ENCODE measurements around the gene FBN3. TPM values are rescaled to one million over a fixed set of nuclear protein-coding genes. Genes with fewer than 3 reads are reported as not detected.

FBN3 gene
- total RNA-seq, 1 donor from 2014 or later: 4.2 TPM

DNA sequence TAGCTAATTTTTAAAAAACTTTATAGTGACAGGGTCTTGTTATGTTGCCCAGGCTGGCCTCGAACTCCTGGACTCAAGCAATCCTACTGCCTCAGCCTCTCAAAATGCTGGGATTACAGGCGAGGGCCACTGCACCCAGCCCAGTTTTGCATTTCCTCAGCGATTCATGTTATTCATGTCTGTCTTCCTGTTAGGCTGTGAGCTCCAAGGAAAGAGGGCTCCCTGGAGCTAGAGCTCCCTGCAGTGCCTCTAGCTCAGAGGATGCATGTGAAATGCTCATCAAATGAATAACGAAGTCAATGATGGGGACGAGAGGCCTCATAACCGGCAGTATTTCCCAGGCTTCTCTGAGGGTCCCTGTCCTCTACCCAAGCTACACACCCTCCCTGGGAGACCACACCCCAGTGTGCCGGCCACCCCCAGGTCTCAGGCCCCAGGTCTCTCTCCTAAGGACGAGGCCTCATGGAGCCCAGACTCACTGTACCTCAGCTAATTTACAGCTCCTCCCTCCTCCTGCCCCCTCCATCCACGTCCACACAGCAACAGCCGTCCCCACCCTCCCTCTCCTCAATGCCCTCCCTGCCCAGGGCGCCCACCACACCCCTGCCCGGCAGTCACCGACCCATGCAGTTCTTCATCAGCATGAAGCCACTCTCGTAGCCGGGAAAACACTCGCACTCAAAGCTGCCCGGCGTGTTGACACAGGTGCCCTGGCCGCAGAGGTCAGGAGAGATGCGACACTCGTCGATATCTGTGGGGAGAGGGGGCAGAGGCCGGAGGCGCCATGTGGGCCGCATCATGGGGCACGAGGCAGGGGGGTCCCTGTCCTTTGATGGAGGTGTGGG, 28.5 kb downstream of the FBN3 start:
- H3K4me3 ChIP-seq (ENCODE audit: low read length in 3 of 3): no peak overlapping the region
- no peaks in the 10 kb centered on the region for H3K27me3 ChIP-seq (ENCODE audit: control insufficient read depth in 3 of 3, insufficient read depth in 3 of 3, low read length in 3 of 3)
- H3K9ac ChIP-seq (ENCODE audit: low read depth in 1 of 3, low read length in 3 of 3): no peak overlapping the region
- no peak overlapping the region for H3K27ac ChIP-seq (ENCODE audit: low read depth, low read length)
- H3K36me3 ChIP-seq (ENCODE audit: control insufficient read depth in 3 of 3, insufficient read depth in 3 of 3, low read length in 3 of 3): no peaks in the 10 kb centered on the region
- H3K4me1 ChIP-seq (ENCODE audit: control insufficient read depth in 3 of 3, insufficient read depth in 3 of 3, low read length in 3 of 3): no peaks in the 10 kb centered on the region
- H3K9me3 ChIP-seq (ENCODE audit: control insufficient read depth in 3 of 3, low read length in 3 of 3): peaks cover 0 to 4% (median 0%) of the 10 kb centered on the region in 3 donors

DNA sequence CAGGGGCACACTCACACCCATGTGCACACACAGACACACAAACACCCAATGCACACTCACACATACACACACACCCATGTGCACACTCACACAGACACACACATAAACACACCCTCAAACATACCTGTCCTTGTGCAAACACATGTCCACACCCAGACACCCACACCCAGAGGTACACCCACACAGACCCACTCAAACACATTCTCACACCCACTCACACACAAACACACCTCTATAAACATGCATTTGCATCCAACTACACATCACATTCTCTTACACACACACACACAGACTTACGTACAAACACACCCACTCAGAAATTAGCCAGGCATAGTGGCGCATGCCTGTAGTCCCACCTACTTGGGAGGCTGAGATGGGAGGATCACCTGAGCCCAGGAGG, 31.4 kb downstream of the FBN3 start:
- peaks cover 0 to 4% (median 0%) of the 10 kb centered on the region in 3 donors for H3K9me3 ChIP-seq (ENCODE audit: control insufficient read depth in 3 of 3, low read length in 3 of 3)
- H3K27me3 ChIP-seq (ENCODE audit: control insufficient read depth in 3 of 3, insufficient read depth in 3 of 3, low read length in 3 of 3): no peaks in the 10 kb centered on the region
- no peak overlapping the region for H3K9ac ChIP-seq (ENCODE audit: low read depth in 1 of 3, low read length in 3 of 3)
- no peaks in the 10 kb centered on the region for H3K36me3 ChIP-seq (ENCODE audit: control insufficient read depth in 3 of 3, insufficient read depth in 3 of 3, low read length in 3 of 3)
- H3K27ac ChIP-seq (ENCODE audit: low read depth, low read length): no peak overlapping the region
- H3K4me3 ChIP-seq (ENCODE audit: low read length in 3 of 3): no peak overlapping the region
- H3K4me1 ChIP-seq (ENCODE audit: control insufficient read depth in 3 of 3, insufficient read depth in 3 of 3, low read length in 3 of 3): no peaks in the 10 kb centered on the region

DNA sequence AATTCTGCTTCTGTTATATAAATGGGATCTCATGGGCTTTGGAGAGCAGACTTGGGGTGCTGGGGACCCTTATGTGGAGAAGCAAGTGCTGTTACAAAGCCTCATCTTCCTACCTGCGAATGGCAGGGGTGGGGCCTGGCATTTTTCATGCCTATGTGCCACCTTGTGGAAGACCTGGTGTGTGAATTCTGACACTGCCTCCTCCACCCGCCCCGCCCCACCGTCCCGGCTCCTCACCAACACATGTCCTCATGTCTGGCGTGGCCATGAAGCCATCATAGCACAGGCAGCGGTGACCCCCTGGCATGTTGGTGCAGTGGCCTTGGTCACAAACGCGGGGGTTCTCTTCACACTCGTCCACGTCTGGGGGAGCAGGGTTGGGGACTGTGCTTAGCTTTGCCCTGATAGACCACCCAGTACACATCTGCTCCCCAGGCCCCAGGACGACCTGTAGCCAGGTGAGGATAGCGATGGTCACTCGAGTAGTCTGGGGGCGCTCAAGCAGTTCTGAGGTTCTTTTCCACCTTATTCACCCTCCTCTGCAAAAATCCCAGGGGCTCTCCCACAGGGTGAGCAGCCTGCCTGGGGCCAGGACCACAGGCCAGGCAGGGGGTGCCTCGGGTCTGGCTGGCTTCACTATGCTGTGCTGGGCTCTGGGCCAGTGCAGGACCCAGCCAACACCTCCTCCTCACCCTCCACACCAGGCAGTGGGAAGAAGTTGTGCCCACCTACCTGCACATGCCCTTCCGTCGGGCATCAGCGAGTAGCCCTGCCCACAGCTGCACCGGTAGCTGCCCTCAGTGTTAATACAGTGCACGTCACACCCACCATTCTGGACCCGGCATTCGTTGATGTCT, 32.7 kb downstream of the FBN3 start:
- peaks cover 0 to 4% (median 0%) of the 10 kb centered on the region in 3 donors for H3K9me3 ChIP-seq (ENCODE audit: control insufficient read depth in 3 of 3, low read length in 3 of 3)
- no peak overlapping the region for H3K4me3 ChIP-seq (ENCODE audit: low read length in 3 of 3)
- no peaks in the 10 kb centered on the region for H3K36me3 ChIP-seq (ENCODE audit: control insufficient read depth in 3 of 3, insufficient read depth in 3 of 3, low read length in 3 of 3)
- H3K4me1 ChIP-seq (ENCODE audit: control insufficient read depth in 3 of 3, insufficient read depth in 3 of 3, low read length in 3 of 3): no peaks in the 10 kb centered on the region
- no peak overlapping the region for H3K9ac ChIP-seq (ENCODE audit: low read depth in 1 of 3, low read length in 3 of 3)
- H3K27me3 ChIP-seq (ENCODE audit: control insufficient read depth in 3 of 3, insufficient read depth in 3 of 3, low read length in 3 of 3): no peaks in the 10 kb centered on the region
- H3K27ac ChIP-seq (ENCODE audit: low read depth, low read length): no peak overlapping the region

DNA sequence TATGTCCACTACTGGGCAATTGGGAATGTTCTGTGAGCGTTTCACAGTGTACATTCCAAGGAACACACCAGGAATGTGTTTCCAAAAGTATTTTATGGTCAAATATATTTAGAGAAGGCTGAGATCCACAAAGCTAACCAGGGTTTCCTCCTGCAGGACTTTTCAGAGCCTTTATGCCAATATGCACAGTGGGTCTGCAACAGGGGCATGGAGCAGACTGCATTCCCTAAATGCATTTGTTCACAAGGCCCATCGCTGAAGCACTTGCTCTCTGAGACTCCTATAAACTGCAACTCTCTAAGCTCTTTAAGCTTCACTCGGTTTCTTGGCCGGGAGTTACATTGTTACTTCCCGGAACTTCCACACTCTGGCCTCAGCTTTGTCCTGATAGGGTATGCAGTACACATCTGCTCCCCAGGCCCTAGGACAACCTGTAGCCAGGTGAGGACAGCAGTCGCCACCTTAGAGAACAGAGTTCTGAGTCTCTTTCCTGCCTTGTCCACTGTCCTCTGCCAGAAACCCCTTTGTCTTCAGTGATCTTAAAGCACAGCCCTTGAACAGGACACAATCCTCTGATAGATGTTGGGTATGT, 33.5 kb downstream of the FBN3 start:
- Histone ChIP-seq H3K9me3 (ENCODE audit: control insufficient read depth in 3 of 3, low read length in 3 of 3) (peaks cover 0 to 4% (median 0%) of the 10 kb centered on the region in 3 donors), H3K4me1 (ENCODE audit: control insufficient read depth in 3 of 3, insufficient read depth in 3 of 3, low read length in 3 of 3) (no peaks in the 10 kb centered on the region), H3K9ac (ENCODE audit: low read depth in 1 of 3, low read length in 3 of 3) (no peak overlapping the region), H3K27me3 (ENCODE audit: control insufficient read depth in 3 of 3, insufficient read depth in 3 of 3, low read length in 3 of 3) (no peaks in the 10 kb centered on the region), H3K36me3 (ENCODE audit: control insufficient read depth in 3 of 3, insufficient read depth in 3 of 3, low read length in 3 of 3) (no peaks in the 10 kb centered on the region), H3K4me3 (ENCODE audit: low read length in 3 of 3) (no peak overlapping the region), H3K27ac (ENCODE audit: low read depth, low read length) (no peak overlapping the region)

DNA sequence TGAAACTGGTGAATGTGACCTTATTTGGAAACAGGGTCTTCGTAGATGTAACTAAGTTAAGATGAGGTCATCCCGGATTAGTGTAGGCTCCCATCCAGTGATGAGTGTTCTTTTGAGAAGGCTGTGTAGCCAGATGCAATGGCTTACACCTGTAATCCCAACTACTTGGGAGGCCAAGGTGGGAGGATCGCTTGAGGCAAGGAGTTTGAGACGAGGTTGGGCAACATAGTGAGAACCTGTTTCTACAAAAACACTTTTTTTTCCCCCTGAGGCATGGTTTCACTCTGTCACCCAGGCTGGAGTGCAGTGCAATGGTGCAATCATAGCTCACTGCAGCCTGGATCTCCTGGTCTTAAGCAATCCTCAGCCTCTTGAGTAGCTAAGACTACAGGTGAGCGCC, 36.4 kb downstream of the FBN3 start:
- H3K36me3 ChIP-seq (ENCODE audit: control insufficient read depth in 3 of 3, insufficient read depth in 3 of 3, low read length in 3 of 3): no peaks in the 10 kb centered on the region
- no peak overlapping the region for H3K9ac ChIP-seq (ENCODE audit: low read depth in 1 of 3, low read length in 3 of 3)
- no peaks in the 10 kb centered on the region for H3K4me1 ChIP-seq (ENCODE audit: control insufficient read depth in 3 of 3, insufficient read depth in 3 of 3, low read length in 3 of 3)
- H3K27me3 ChIP-seq (ENCODE audit: control insufficient read depth in 3 of 3, insufficient read depth in 3 of 3, low read length in 3 of 3): peaks cover 0 to 2% (median 0%) of the 10 kb centered on the region in 3 donors
- no peak overlapping the region for H3K4me3 ChIP-seq (ENCODE audit: low read length in 3 of 3)
- H3K9me3 ChIP-seq (ENCODE audit: control insufficient read depth in 3 of 3, low read length in 3 of 3): peaks cover 0 to 5% (median 3%) of the 10 kb centered on the region in 3 donors
- H3K27ac ChIP-seq (ENCODE audit: low read depth, low read length): no peak overlapping the region

DNA sequence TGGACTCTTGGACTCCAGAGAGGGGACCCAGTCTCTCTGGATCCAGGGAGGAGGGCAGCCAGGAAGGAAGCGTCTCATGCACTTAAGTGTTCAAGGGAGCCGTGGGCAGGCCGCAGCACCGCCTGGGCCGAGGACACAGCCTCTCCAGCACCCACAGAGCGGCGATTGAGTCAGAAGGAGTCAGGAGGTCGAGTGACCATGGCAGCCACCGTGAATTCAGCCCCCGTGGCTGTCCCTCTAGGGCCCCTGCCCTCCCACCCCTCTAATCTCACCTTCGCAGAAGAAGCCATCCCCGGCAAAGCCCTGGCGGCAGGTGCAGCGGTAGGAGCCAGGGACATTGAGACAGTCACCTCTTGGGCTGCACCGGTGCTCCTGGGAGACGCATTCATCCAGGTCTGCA, 38.0 kb downstream of the FBN3 start:
- Histone ChIP-seq H3K9me3 (ENCODE audit: control insufficient read depth in 3 of 3, low read length in 3 of 3) (peaks cover 0 to 5% (median 5%) of the 10 kb centered on the region in 3 donors), H3K36me3 (ENCODE audit: control insufficient read depth in 3 of 3, insufficient read depth in 3 of 3, low read length in 3 of 3) (no peaks in the 10 kb centered on the region), H3K27ac (ENCODE audit: low read depth, low read length) (no peak overlapping the region)

DNA sequence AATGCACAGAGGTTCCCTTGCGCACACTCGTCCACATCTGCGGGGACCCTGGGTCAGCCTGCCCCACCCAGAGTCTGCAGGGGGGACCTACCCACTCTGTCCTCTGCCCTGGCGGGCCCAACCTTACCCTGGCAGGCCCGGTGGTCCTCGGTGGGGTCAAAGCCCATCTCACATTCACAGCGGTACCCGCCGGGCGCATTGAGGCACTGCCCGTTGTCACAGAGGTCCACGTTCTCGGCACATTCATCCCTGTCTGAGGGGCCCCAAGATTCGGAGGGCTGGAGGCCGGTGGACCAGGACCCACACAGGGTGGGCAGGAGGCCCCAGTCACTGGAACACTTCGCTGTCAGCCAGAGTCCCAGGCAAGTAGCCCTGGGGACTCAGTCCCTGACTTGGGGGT, 38.5 kb downstream of the FBN3 start:
- Histone ChIP-seq H3K27me3 (ENCODE audit: control insufficient read depth in 3 of 3, insufficient read depth in 3 of 3, low read length in 3 of 3) (peaks cover 0 to 2% (median 2%) of the 10 kb centered on the region in 3 donors), H3K27ac (ENCODE audit: low read depth, low read length) (no peak overlapping the region), H3K4me1 (ENCODE audit: control insufficient read depth in 3 of 3, insufficient read depth in 3 of 3, low read length in 3 of 3) (no peaks in the 10 kb centered on the region), H3K4me3 (ENCODE audit: low read length in 3 of 3) (no peak overlapping the region), H3K36me3 (ENCODE audit: control insufficient read depth in 3 of 3, insufficient read depth in 3 of 3, low read length in 3 of 3) (no peaks in the 10 kb centered on the region), H3K9ac (ENCODE audit: low read depth in 1 of 3, low read length in 3 of 3) (no peak overlapping the region), H3K9me3 (ENCODE audit: control insufficient read depth in 3 of 3, low read length in 3 of 3) (peaks cover 0 to 5% (median 5%) of the 10 kb centered on the region in 3 donors)

More for the DNA sequence above, 38.0 kb downstream of the FBN3 start:
- H3K27me3 ChIP-seq (ENCODE audit: control insufficient read depth in 3 of 3, insufficient read depth in 3 of 3, low read length in 3 of 3): peaks cover 0 to 2% (median 2%) of the 10 kb centered on the region in 3 donors
- H3K9ac ChIP-seq (ENCODE audit: low read depth in 1 of 3, low read length in 3 of 3): no peak overlapping the region
- H3K4me1 ChIP-seq (ENCODE audit: control insufficient read depth in 3 of 3, insufficient read depth in 3 of 3, low read length in 3 of 3): no peaks in the 10 kb centered on the region
- no peak overlapping the region for H3K4me3 ChIP-seq (ENCODE audit: low read length in 3 of 3)

DNA sequence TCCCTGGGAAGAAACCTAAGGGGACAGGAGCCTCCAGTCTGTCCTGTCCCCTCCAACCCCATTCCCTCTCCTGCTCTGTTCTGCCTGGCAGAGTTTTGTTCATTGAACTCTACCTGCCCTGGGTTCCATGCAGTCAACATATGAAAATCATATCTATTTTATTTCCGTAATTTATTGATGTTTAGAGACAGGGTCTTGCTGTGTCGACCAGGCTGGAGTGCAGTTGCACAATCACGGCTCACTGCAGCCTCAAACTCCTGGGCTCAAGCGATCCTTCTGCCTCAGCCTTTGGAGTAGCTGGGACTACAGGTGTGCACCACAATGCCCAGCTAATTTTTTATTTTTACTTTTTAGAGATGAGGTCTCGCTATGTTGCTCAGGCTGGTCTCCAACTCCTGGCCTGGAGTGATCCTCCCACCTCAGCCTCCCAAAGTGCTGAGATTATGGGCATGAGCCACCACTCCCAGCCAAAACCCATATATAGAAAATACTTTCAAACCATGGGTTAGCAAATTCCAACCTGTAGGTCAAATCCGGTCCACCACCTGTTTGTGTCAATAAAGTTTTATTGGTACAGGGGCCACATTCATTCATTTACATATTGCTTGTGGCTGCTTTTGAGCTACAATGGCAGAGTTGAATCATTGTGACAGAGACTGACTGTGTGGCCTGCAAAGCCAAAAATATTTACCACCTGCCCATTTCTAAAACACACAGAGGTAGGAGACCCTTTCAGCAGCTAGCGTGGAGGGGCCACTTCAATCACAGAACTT, 39.3 kb downstream of the FBN3 start:
- Histone ChIP-seq H3K9me3 (ENCODE audit: control insufficient read depth in 3 of 3, low read length in 3 of 3) (peaks cover 0 to 5% (median 5%) of the 10 kb centered on the region in 3 donors), H3K36me3 (ENCODE audit: control insufficient read depth in 3 of 3, insufficient read depth in 3 of 3, low read length in 3 of 3) (no peaks in the 10 kb centered on the region), H3K27me3 (ENCODE audit: control insufficient read depth in 3 of 3, insufficient read depth in 3 of 3, low read length in 3 of 3) (peaks cover 0 to 2% (median 2%) of the 10 kb centered on the region in 3 donors), H3K4me3 (ENCODE audit: low read length in 3 of 3) (no peak overlapping the region), H3K27ac (ENCODE audit: low read depth, low read length) (no peak overlapping the region), H3K9ac (ENCODE audit: low read depth in 1 of 3, low read length in 3 of 3) (no peak overlapping the region), H3K4me1 (ENCODE audit: control insufficient read depth in 3 of 3, insufficient read depth in 3 of 3, low read length in 3 of 3) (no peaks in the 10 kb centered on the region)

DNA sequence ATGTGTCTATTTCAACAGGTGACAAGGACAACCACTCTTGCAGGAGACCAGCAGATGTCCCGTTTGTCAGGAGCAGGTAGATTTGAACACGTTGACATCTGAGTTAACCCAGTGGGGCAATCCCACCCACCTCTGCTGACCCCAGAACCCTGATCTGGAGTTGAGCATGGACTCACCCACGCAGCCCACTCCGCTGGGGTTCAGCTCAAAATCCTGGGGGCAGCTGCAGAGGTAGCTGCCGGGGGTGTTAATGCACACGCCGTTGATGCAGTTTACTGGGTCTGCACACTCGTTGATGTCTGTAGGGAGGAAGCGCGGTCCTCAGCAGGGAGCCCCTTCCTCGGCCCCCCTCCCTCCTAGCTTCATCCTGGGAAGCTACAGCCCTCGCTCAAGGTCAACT, 39.9 kb downstream of the FBN3 start:
- H3K27me3 ChIP-seq (ENCODE audit: control insufficient read depth in 3 of 3, insufficient read depth in 3 of 3, low read length in 3 of 3): peaks cover 0 to 2% (median 2%) of the 10 kb centered on the region in 3 donors
- no peaks in the 10 kb centered on the region for H3K4me1 ChIP-seq (ENCODE audit: control insufficient read depth in 3 of 3, insufficient read depth in 3 of 3, low read length in 3 of 3)
- H3K36me3 ChIP-seq (ENCODE audit: control insufficient read depth in 3 of 3, insufficient read depth in 3 of 3, low read length in 3 of 3): no peaks in the 10 kb centered on the region
- H3K9me3 ChIP-seq (ENCODE audit: control insufficient read depth in 3 of 3, low read length in 3 of 3): peaks cover 0 to 5% (median 5%) of the 10 kb centered on the region in 3 donors
- no peak overlapping the region for H3K27ac ChIP-seq (ENCODE audit: low read depth, low read length)
- H3K9ac ChIP-seq (ENCODE audit: low read depth in 1 of 3, low read length in 3 of 3): no peak overlapping the region
- H3K4me3 ChIP-seq (ENCODE audit: low read length in 3 of 3): no peak overlapping the region
